Neural crest cell (in vitro differentiated cells): ENCODE results near the gene NPC1L1. TPM values are rescaled to one million over a fixed set of nuclear protein-coding genes. Genes with fewer than 3 reads are reported as not detected.
A peak's percentile ranks its signal among the peaks of the same experiment; 100 is the strongest.

Experiments
- DNase-seq: peaks from one replicate; pipeline ENCODE4 v3.0.0; 2021; ENCODE audit warnings: low read depth, mixed read lengths, low spot score
- H3K27ac Mint-ChIP-seq: one replicate; pipeline ENCODE4 v1.8.0; 2021; ENCODE audit warnings: mild to moderate bottlenecking, mixed read lengths; ENCODE audit not compliant: unreplicated experiment
- H3K27me3 Mint-ChIP-seq: 2 replicates; pipeline ENCODE4 v1.8.0; 2021; ENCODE audit warnings: low read depth, mild to moderate bottlenecking, mixed read lengths
- H3K36me3 Mint-ChIP-seq: 2 replicates; pipeline ENCODE4 v1.8.0; 2021; ENCODE audit warnings: low read depth, mild to moderate bottlenecking, mixed read lengths
- H3K4me1 Mint-ChIP-seq: 2 replicates; pipeline ENCODE4 v1.8.0; 2021; ENCODE audit warnings: mixed read lengths
- H3K4me3 Mint-ChIP-seq: one replicate; pipeline ENCODE4 v1.8.0; 2021; ENCODE audit warnings: mild to moderate bottlenecking, mixed read lengths
- H3K9me3 Mint-ChIP-seq: 2 replicates; pipeline ENCODE4 v1.8.0; 2021; ENCODE audit warnings: mixed read lengths
- CTCF ChIP-seq: fragments of 200-600 bp; sonication (generic); conservative IDR thresholded peaks from 2 replicates; pipeline ENCODE4 v1.5.0; 2021; ENCODE audit warnings: antibody characterized with exemption, mild to moderate bottlenecking
- total RNA-seq: library from RNA; stranded (reverse); gene quantifications from 2 replicates; pipeline ENCODE4 v1.2.1, GENCODE V29; 2021

Gene NPC1L1
- total RNA-seq, 1 donor from 2014 or later: 0.12 TPM

DNA sequence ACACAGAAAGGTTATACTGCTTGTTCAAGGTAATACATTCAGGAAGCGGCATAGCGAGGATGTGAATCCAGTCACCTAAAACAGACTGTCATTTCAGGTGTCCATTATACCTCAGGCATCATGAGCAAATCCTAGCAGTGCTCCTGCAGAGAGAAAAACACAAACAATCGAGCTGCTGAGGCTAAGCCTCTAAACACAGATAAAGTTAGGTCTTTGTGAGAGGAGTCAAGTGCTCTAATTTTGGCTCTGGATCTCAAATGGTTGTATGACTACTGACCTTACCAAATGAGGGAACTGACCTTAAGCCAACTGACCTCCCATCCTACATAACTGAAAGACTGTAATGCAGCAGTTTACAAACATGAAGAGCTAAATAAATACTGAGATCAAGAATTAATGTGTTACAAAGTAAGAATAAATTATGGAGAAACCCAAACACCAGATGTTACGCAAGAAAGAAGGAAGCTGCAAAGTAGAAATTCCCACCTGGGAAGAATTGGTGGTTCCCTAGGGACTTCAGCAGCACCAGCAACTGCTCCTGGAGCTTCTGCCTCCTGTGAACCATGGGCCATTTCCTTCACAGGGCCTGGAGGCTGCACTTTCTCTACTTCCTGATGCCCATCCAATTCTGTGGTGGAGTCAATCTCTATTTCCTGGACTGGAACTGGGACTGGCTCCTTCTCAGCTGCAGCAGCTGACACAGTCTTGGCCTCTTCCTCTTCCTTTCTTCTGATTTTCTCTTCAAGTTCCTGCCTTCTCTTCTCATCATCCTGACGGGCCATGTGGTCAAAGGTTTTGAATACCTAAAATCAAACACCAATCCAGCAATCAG lies 56.4 kb downstream of the NPC1L1 start:
- peak overlapping the region; percentile 45 for H3K4me3 Mint-ChIP-seq
- peaks cover 26% of the 10 kb centered on the region for H3K4me1 Mint-ChIP-seq
- peaks cover 11% of the 10 kb centered on the region for H3K9me3 Mint-ChIP-seq
- H3K36me3 Mint-ChIP-seq: peaks cover 44% of the 10 kb centered on the region
- TF ChIP-seq CTCF: no peak
- DNase-seq: no peak
- no peak overlapping the region for H3K27ac Mint-ChIP-seq
- no peaks in the 10 kb centered on the region for H3K27me3 Mint-ChIP-seq

DNA sequence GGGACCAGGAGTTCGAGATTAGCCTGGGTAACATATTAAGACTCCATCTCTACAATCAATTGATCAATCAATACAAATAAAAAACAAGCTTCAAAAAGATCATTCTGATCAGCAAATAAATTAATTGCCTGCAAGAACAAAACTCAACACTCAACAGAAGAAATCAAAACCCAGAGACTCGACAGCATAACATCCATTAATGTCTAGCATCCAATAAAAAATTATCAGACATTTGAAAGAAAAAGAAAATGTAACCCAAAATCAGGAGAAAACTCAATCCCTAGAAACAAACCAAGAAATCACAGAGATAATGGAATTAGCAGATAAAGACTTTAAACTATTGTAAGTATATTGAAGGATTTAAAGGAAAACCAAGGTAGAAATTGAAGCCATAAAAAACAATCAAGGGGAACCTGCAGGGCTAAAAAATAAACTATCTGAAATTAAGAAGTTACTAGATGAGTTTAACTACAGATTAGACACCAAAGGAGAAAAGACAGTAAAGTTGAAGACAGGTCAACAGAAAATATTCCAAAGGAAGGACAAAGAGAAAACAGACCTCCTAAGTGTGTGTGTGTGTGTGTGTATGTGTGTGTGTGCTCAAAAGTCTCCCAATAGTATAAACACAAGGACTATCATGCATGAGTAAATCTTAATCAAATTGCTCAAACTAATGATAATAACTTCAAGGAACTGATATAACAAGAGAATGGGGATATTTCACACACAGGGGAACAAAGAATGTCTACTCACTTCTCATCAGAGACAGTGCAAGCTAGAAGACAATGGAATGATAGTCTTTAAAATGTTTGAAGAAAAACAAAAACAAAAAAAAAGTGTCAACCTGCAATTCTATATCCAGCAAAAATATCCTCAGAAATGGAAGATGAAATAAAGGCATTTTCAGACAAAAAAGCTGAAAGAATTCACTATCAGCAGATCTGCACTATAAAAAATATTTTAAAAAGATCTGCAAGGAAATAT lies 58.3 kb downstream of the NPC1L1 start:
- TF ChIP-seq CTCF: no peak
- H3K36me3 Mint-ChIP-seq: peaks cover 43% of the 10 kb centered on the region
- H3K9me3 Mint-ChIP-seq: peaks cover 11% of the 10 kb centered on the region
- H3K27ac Mint-ChIP-seq: no peak overlapping the region
- H3K4me3 Mint-ChIP-seq: no peak overlapping the region
- peaks cover 11% of the 10 kb centered on the region for H3K4me1 Mint-ChIP-seq
- H3K27me3 Mint-ChIP-seq: no peaks in the 10 kb centered on the region
- DNase-seq: no peak

GRCh38 chr7:44477938-44478337 lies 63.2 kb downstream of the NPC1L1 start:
- Mint-ChIP-seq H3K4me1 (peaks cover 5% of the 10 kb centered on the region), H3K27me3 (no peaks in the 10 kb centered on the region), H3K4me3 (no peak overlapping the region), H3K27ac (no peak overlapping the region), H3K36me3 (peaks cover 20% of the 10 kb centered on the region), H3K9me3 (peaks cover 3% of the 10 kb centered on the region)
- no peak for DNase-seq
- no peak for TF ChIP-seq CTCF

- peak; percentile 47 for DNase-seq
- Mint-ChIP-seq H3K27ac (no peak overlapping the region), H3K4me3 (no peak overlapping the region), H3K27me3 (no peaks in the 10 kb centered on the region), H3K36me3 (peaks cover 13% of the 10 kb centered on the region), H3K4me1 (peaks cover 5% of the 10 kb centered on the region), H3K9me3 (no peaks in the 10 kb centered on the region)
- TF ChIP-seq CTCF: peak; percentile 86
Measured at GRCh38 chr7:44477063-44477830, 63.9 kb downstream of the NPC1L1 start.

- H3K27me3 Mint-ChIP-seq: no peaks in the 10 kb centered on the region
Measured at GRCh38 chr7:44476313-44476712, 64.8 kb downstream of the NPC1L1 start.

More at GRCh38 chr7:44476313-44476712, 64.8 kb downstream of the NPC1L1 start:
- Mint-ChIP-seq H3K27ac (no peak overlapping the region), H3K9me3 (no peaks in the 10 kb centered on the region), H3K4me3 (no peak overlapping the region), H3K4me1 (peaks cover 5% of the 10 kb centered on the region), H3K36me3 (peaks cover 9% of the 10 kb centered on the region)
- no peak for TF ChIP-seq CTCF
- no peak for DNase-seq
